H9 (cell line): Measurements from ENCODE around the gene FAM241A. TPM values are rescaled to one million over a fixed set of nuclear protein-coding genes. Genes with fewer than 3 reads are reported as not detected.

Experiments used
- DNase-seq: peaks from one replicate; pipeline ENCODE4 v3.0.0-alpha.2; 2017
- H2AFZ ChIP-seq: one replicate; pipeline ENCODE4 v1.6.1; 2013; ENCODE audit warnings: mild to moderate bottlenecking, low read length, control low read depth, moderate library complexity
- H2AK5ac ChIP-seq: 2 replicates; pipeline ENCODE4 v1.6.1; 2013; ENCODE audit warnings: low read length, control low read depth, mixed read lengths; ENCODE audit not compliant: insufficient read length
- H2BK120ac ChIP-seq: one replicate; pipeline ENCODE4 v1.6.1; 2013; ENCODE audit warnings: low read depth, mild to moderate bottlenecking, low read length, control low read depth, inconsistent platforms; ENCODE audit not compliant: poor library complexity, severe bottlenecking
- H2BK12ac ChIP-seq: 2 replicates; pipeline ENCODE4 v1.6.1; 2013; ENCODE audit warnings: low read length, control low read depth, mixed read lengths, low read depth; ENCODE audit not compliant: insufficient read length
- H2BK15ac ChIP-seq: 2 replicates; pipeline ENCODE4 v1.6.1; 2013; ENCODE audit warnings: low read depth, low read length, control low read depth
- H2BK20ac ChIP-seq: one replicate; pipeline ENCODE4 v1.6.1; 2013; ENCODE audit warnings: low read depth, mild to moderate bottlenecking, low read length, control low read depth, inconsistent platforms; ENCODE audit not compliant: poor library complexity, severe bottlenecking
- H2BK5ac ChIP-seq: 2 replicates; pipeline ENCODE4 v1.6.1; 2013; ENCODE audit warnings: low read length, control low read depth, mixed read lengths; ENCODE audit not compliant: insufficient read length
- H3K14ac ChIP-seq: 2 replicates; pipeline ENCODE4 v1.6.1; 2013; ENCODE audit warnings: low read length, control low read depth; ENCODE audit not compliant: insufficient read depth
- H3K18ac ChIP-seq: 2 replicates; pipeline ENCODE4 v1.6.1; 2013; ENCODE audit warnings: low read depth, mild to moderate bottlenecking, mixed read lengths, low read length, control low read depth; ENCODE audit not compliant: insufficient read length
- H3K23ac ChIP-seq: 2 replicates; pipeline ENCODE4 v1.6.1; 2013; ENCODE audit warnings: low read length, control low read depth, mixed read lengths, low read depth; ENCODE audit not compliant: insufficient read length
- H3K23me2 ChIP-seq: 2 replicates; pipeline ENCODE4 v1.6.1; 2013; ENCODE audit warnings: low read depth, mild to moderate bottlenecking, mixed read lengths, low read length, control low read depth; ENCODE audit not compliant: insufficient read length, poor library complexity, severe bottlenecking
- H3K27ac ChIP-seq: 2 replicates; pipeline ENCODE4 v1.5.1; 2013; ENCODE audit warnings: low read length, control low read depth, mixed read lengths, low read depth; ENCODE audit not compliant: insufficient read length
- H3K27me3 ChIP-seq: 2 replicates; pipeline ENCODE4 v1.6.1; 2013; ENCODE audit warnings: low read length, control low read depth, inconsistent platforms; ENCODE audit not compliant: insufficient read depth
- H3K4ac ChIP-seq: 2 replicates; pipeline ENCODE4 v1.6.1; 2013; ENCODE audit warnings: low read depth, mild to moderate bottlenecking, control low read depth, inconsistent platforms, low read length, moderate library complexity
- H3K4me1 ChIP-seq: 2 replicates; pipeline ENCODE4 v1.6.1; 2013; ENCODE audit warnings: low read length, control low read depth, inconsistent platforms; ENCODE audit not compliant: insufficient read depth
- H3K4me2 ChIP-seq: 2 replicates; pipeline ENCODE4 v1.6.1; 2013; ENCODE audit warnings: low read length, control low read depth, mixed read lengths; ENCODE audit not compliant: insufficient read length, insufficient read depth
- H3K56ac ChIP-seq: 2 replicates; pipeline ENCODE4 v1.6.1; 2013; ENCODE audit warnings: low read depth, mild to moderate bottlenecking, mixed read lengths, low read length, control low read depth; ENCODE audit not compliant: insufficient read length
- H3K79me1 ChIP-seq: 2 replicates; pipeline ENCODE4 v1.6.1; 2013; ENCODE audit warnings: low read depth, mild to moderate bottlenecking, moderate library complexity, low read length, control low read depth, inconsistent platforms; ENCODE audit not compliant: insufficient read depth, poor library complexity, severe bottlenecking
- H3K79me2 ChIP-seq: 2 replicates; pipeline ENCODE4 v1.6.1; 2013; ENCODE audit warnings: low read length, control low read depth, inconsistent platforms; ENCODE audit not compliant: insufficient read depth
- H3K9ac ChIP-seq: 2 replicates; pipeline ENCODE4 v1.6.1; 2013; ENCODE audit warnings: low read length, control low read depth, mixed read lengths; ENCODE audit not compliant: insufficient read length; ENCODE audit errors: extremely low read depth
- H3K9me3 ChIP-seq: one replicate; pipeline ENCODE4 v1.6.1; 2013; ENCODE audit warnings: low read depth, low read length, inconsistent platforms; ENCODE audit not compliant: control insufficient read depth
- H3T11ph ChIP-seq: one replicate; pipeline ENCODE4 v1.6.1; 2013; ENCODE audit warnings: mild to moderate bottlenecking, low read length, control low read depth, inconsistent platforms
- H4K20me1 ChIP-seq: one replicate; pipeline ENCODE4 v1.6.1; 2013; ENCODE audit not compliant: control insufficient read depth, insufficient read length, insufficient read depth
- H4K5ac ChIP-seq: 2 replicates; pipeline ENCODE4 v1.6.1; 2013; ENCODE audit warnings: low read depth, mild to moderate bottlenecking, mixed read lengths, low read length, control low read depth; ENCODE audit not compliant: insufficient read length
- H4K8ac ChIP-seq: replicated peaks from 2 replicates; pipeline ENCODE4 v1.6.1; 2013; ENCODE audit warnings: low read length, control low read depth, mixed read lengths, low read depth; ENCODE audit not compliant: insufficient read length
- H4K91ac ChIP-seq: 2 replicates; pipeline ENCODE4 v1.6.1; 2013; ENCODE audit warnings: low read depth, mild to moderate bottlenecking, moderate library complexity, mixed read lengths, low read length, control low read depth; ENCODE audit not compliant: insufficient read length
- H3K27ac Mint-ChIP-seq, 3 experiments: 2 replicates in 2 of 3; 3 replicates in 1 of 3; pipeline ENCODE4 v1.8.0; 2020 to 2021; ENCODE audit warnings: mixed read lengths in 3 of 3, mild to moderate bottlenecking in 1 of 3, moderate library complexity in 1 of 3
- H3K27me3 Mint-ChIP-seq: 2 replicates; pipeline ENCODE4 v1.8.0; 2021; ENCODE audit warnings: low read depth, mild to moderate bottlenecking, moderate library complexity, mixed read lengths
- H3K36me3 Mint-ChIP-seq, 3 experiments: 2 replicates in 2 of 3; 3 replicates in 1 of 3; pipeline ENCODE4 v1.8.0; 2020 to 2021; ENCODE audit warnings: low read depth in 3 of 3, mixed read lengths in 3 of 3; ENCODE audit not compliant: insufficient read depth in 1 of 3
- H3K4me1 Mint-ChIP-seq, 2 experiments: 2 replicates each; pipeline ENCODE4 v1.8.0; 2020; ENCODE audit warnings: mixed read lengths in 2 of 2
- H3K4me3 Mint-ChIP-seq, 2 experiments: 2 replicates in 1 of 2; 3 replicates in 1 of 2; pipeline ENCODE4 v1.8.0; 2020 to 2021; ENCODE audit warnings: mild to moderate bottlenecking in 2 of 2, mixed read lengths in 2 of 2, moderate library complexity in 1 of 2
- H3K9me3 Mint-ChIP-seq, 2 experiments: 2 replicates in 1 of 2; 3 replicates in 1 of 2; pipeline ENCODE4 v1.8.0; 2020; ENCODE audit warnings: mild to moderate bottlenecking in 2 of 2, mixed read lengths in 2 of 2, moderate library complexity in 1 of 2
- CTCF ChIP-seq: fragments of 200-600 bp; sonication (generic); conservative IDR thresholded peaks from 3 replicates; pipeline ENCODE4 v1.8.0; 2021; ENCODE audit warnings: antibody characterized with exemption, mild to moderate bottlenecking
- WGBS: extraction: QIAGEN DNeasy Blood & Tissue Kit; methylation state at CpG from one replicate; pipeline ENCODE4 v1.1.7; 2013; ENCODE audit warnings: missing lambda C conversion rate, low lambda C conversion rate, mixed read lengths; ENCODE audit not compliant: insufficient read length; ENCODE audit errors: extremely low coverage; 5-methylcytosine and 5-hydroxymethylcytosine counted together
- total RNA-seq: library from RNA; stranded (reverse); gene quantifications from 2 replicates; pipeline ENCODE4 v1.2.1, GENCODE V29; 2021

The FAM241A gene
- total RNA-seq, 1 experiment from 2014 or later = 0.13 TPM

GRCh38 chr4:112099701-112100297 is 45.5 kb upstream of the FAM241A start:
- H2AK5ac ChIP-seq = no peak overlapping the region
- no peak overlapping the region for H2BK120ac ChIP-seq
- H3K23me2 ChIP-seq = no peaks in the 10 kb centered on the region
- Mint-ChIP-seq H3K27me3 (no peaks in the 10 kb centered on the region; the same call in 1 of the 2 replicates), H3K36me3 (no peaks in the 10 kb centered on the region), H3K27ac (no peak overlapping the region; a peak in 1 of 7 replicates), H3K4me1 (peaks cover 2 to 10% of the 10 kb centered on the region in 2 experiments; a peak in 3 of 4 replicates), H3K9me3 (no peaks in the 10 kb centered on the region), H3K4me3 (no peak overlapping the region)
- DNase-seq = no peak
- H3K27ac ChIP-seq = no peak overlapping the region
- no peak overlapping the region for H3K23ac ChIP-seq
- no peak overlapping the region for H2BK20ac ChIP-seq
- no peak overlapping the region for H3K4ac ChIP-seq
- no peak overlapping the region for H4K8ac ChIP-seq
- H2BK5ac ChIP-seq = no peak overlapping the region
- no peaks in the 10 kb centered on the region for H3K79me2 ChIP-seq
- H3K56ac ChIP-seq = no peak overlapping the region
- H3K79me1 ChIP-seq = no peaks in the 10 kb centered on the region
- H4K20me1 ChIP-seq = no peaks in the 10 kb centered on the region
- H3K18ac ChIP-seq = no peak overlapping the region
- H3K4me2 ChIP-seq = no peak overlapping the region
- WGBS = no CpG with 5 or more reads among the region's 5 CpGs
- H2BK12ac ChIP-seq = no peak overlapping the region
- no peaks in the 10 kb centered on the region for H3K4me1 ChIP-seq
- no peak overlapping the region for H4K91ac ChIP-seq
- no peak overlapping the region for H3T11ph ChIP-seq
- H4K5ac ChIP-seq = no peak overlapping the region
- peak; percentile 83 for TF ChIP-seq CTCF
- no peak overlapping the region for H3K9ac ChIP-seq
- H2AFZ ChIP-seq = no peak overlapping the region
- H3K9me3 ChIP-seq = no peaks in the 10 kb centered on the region
- H2BK15ac ChIP-seq = no peak overlapping the region
- no peak overlapping the region for H3K14ac ChIP-seq
- no peaks in the 10 kb centered on the region for H3K27me3 ChIP-seq
